Right renal cortex interstitium (tissue), 3 donors: ENCODE measurements around the gene ADIPOQ. TPM values are rescaled to one million over a fixed set of nuclear protein-coding genes. Genes with fewer than 3 reads are reported as not detected.
"Not testable (repeated sequence)": the region's sequence is repeated elsewhere in the genome, so short reads cannot be mapped to it uniquely, and the experiment has no call there.

Experiments used
- DNase-seq, 3 donors: peaks; one replicate each; pipeline ENCODE4 v3.0.0-alpha.2; 2013; ENCODE audit warnings: low read depth in 3 of 3, low spot score in 2 of 3
- polyA plus RNA-seq, 3 donors: library from polyadenylated mRNA; unstranded; fragments of 120-200 nt; gene quantifications; one replicate each; pipeline ENCODE4 v1.2.1, GENCODE V29; 2013; ENCODE audit not compliant: insufficient read length in 3 of 3

The ADIPOQ gene
- polyA plus RNA-seq, 3 donors, result 0.03 to 0.04 TPM; not detected in 1

DNA sequence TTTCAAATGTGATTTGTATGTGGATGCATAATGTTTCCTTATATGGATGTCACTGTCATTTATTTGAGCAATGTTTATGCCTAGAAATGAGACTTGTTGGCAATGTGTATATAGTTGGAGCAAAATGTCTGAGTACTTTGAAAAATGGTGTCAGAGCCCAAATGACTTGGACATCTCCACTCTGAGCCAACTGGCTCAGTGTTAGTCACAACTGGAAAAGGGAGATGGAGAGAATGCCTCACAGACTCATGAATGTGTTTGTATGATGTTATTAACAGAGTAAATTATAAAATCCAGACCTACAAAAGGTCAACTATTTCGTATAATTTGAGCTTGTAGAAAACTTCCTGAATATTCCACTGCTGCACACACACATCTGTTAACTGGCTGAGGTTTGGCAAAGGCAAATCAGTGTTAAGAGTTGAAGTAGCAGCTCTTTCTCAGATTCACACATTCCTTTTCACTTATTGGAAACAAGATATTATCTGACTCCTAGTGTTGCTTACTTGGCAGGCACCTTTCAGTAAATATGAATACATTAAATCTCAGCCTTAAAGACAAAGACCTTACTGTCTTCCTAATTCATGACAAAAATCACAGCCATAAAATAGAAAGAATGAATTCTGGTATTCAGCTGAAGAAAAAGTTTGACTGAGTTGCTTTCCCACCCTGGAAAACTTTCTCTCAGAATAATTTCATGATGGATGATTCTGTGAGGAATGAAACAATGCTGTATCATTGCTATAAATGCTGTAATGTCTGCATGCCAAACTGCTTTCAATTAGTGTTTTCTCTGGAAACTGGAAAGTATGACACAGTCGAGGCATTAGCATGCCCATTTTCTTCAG, 27.0 kb downstream of the ADIPOQ start:
- DNase-seq, result no peak

DNA sequence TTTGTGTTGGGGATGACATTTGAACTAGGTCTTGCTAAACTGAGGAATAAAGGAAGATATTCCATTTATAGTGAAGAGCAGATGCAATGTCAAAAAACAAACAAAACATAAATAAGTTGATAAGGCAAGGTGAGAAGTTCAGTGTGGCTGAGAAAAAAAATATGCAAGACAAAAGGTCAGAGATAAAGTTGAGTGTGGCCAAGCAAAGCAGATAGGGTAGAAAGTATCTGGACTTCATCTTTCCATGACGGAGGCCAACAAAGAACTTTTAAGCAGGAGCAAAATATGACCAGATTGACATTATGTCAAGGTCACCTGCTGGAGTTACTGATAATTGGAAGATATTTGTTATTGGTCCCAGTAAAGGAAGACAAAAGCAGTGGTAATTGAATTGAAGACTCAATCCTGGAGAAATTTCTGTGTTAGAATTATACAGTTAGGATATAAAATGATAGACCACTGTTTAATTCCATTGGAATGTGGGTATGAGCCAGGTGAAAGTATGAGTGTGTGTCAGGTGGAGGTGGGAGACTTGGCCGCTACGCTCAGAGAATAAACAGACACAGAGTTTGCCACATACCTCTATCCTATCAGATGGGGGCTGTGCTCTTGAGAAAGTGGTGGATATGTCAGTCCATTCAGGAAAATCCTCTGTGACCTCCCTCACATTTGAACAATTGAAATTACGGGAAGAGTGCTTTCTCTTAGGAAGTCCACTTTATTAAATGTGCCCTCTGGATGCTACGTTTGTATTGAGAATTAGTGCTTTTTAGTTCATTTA, 28.1 kb downstream of the ADIPOQ start:
- DNase-seq, result no peak

DNA sequence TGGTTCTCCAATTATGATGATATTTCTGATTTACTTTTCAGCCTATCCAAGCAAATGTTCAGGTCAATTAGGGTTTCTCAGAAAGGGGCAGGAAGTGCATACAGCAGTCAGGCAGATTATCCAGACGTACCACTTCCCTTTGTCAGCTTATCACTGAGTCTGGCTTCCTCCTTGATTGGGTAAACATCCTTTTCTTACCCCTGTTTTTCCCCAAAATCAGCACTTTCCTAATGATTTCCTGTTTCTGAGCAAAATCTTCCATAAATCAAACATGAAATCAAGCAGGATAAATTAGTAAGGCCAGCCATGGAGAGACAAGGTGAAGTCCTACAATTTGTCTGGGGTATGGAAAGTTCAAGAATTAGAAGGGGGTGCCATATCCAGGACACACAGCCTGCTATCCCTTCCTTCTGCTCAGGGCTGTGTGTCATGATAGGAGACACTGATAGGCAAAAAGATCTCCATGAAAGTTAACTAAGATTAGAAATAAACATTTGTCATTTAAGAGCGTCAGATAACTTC, 29.0 kb downstream of the ADIPOQ start:
- DNase-seq, result no peak

DNA sequence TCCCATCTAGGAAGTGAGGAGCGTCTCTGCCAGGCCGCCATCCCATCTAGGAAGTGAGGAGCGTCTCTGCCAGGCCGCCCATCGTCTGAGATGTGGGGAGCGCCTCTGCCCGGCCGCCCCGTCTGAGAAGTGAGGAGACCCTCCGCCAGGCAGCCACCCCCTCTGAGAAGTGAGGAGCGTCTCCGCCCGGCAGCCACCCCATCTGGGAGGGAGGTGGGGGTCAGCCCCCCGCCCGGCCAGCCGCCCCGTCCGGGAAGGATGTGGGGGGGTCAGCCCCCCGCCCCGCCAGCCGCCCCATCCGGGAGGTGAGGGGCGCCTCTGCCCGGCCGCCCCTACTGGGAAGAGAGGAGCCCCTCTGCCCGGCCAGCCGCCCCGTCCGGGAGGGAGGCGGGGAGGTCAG, 31.3 kb downstream of the ADIPOQ start:
- DNase-seq, result not testable (repeated sequence)

DNA sequence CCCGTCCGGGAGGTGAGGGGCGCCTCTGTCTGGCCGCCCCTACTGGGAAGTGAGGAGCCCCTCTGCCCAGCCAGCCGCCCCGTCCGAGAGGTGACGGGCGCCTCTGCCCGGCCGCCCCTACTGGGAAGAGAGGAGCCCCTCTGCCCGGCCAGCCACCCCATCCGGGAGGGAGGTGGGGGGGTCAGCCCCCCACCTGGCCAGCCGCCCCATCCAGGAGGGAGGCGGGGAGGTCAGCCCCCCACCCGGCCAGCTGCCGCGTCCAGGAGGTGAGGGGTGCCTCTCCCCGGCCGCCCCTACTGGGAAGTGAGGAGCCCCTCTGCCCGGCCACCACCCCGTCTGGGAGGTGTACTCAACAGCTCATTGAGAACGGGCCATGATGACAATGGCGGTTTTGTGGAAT, 31.7 kb downstream of the ADIPOQ start:
- not testable (repeated sequence) for DNase-seq

DNA sequence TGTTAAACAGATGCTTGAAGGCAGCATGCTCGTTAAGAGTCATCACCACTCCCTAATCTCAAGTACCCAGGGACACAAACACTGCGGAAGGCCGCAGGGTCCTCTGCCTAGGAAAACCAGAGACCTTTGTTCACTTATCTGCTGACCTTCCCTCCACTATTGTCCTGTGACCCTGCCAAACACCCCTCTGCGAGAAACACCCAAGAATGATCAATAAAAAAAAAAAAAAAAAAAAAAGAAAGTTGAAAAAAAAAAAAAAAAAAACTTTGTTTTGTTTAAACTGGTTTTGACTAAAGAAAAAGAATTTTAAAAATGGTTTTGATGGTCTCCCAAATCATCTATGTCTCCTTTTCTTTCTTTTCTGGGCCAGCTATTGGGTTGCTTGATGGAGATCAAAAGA, 32.3 kb downstream of the ADIPOQ start:
- DNase-seq, result not testable (repeated sequence)

DNA sequence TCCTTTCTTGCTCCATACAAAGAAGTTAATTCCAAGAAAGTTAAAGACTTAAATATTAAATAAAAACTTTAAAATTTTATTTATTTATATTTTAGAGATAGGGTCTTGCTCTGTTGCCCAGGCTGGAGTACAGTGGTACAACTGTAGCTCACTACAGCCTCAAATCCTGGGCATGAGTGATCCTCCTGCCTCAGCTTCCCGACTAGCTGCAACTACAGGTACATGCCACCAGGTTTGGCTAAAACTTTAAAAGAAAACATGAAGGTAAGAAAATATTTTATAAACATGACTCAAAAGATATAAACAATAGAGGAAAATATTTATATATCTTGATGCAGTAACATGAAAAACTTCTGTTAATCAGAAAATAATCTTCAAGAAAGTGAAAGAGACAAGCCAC, 33.2 kb downstream of the ADIPOQ start:
- no peak for DNase-seq

DNA sequence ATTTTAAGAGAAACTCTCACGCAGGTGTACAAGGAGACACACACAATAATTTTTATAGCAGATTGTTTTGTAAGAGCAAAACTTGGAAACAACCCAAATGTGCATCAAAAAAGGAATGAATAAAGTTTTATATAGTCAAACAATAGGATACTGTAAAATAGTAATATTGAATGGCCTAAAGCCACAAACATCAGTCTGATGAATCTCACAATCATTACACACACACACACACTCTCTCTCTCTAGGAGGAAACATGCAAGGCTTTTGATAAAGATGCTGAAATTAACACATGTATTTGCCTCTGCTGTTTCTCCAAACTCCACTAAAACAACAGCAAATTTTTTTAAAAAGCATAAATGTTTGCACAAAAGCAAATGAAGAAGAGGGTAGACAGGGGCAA, 37.3 kb downstream of the ADIPOQ start:
- no peak for DNase-seq

DNA sequence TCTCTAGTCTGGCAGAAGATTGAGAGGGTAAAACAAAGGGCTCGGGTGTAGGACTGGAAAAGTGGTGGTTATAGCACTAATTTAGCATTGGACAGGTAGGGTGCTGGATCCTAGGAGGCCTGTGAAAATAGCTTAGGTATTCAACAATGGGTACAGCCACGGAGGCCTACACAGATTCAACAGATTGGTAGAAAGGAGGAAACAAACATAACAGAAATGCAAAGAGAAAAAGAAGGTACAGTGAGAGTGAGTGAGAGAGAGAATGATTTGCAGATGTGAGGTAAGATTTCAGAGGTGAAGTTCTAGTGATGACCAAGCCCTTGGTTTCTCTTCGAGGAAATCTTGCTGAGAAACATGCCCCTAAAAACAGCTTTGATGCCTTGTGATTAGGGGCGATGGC, 37.9 kb downstream of the ADIPOQ start:
- no peak for DNase-seq

DNA sequence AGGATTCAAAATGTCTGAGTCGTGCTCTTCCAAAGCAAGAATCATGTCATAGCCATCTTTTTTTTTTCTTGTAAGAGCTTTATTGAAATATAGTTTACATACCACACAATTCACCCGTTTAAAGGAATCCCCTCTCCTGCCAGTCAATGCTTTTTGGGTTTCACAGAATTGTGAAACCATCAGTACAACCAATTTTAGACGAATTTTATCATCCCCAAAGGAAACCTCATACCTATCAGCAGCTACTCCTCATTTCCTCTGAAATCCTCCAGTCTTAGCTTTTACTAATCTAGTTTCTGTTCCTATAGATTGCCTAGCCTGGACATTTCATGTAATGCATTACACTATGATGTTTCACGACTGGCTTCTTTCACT, 39.6 kb downstream of the ADIPOQ start:
- DNase-seq, result no peak

DNA sequence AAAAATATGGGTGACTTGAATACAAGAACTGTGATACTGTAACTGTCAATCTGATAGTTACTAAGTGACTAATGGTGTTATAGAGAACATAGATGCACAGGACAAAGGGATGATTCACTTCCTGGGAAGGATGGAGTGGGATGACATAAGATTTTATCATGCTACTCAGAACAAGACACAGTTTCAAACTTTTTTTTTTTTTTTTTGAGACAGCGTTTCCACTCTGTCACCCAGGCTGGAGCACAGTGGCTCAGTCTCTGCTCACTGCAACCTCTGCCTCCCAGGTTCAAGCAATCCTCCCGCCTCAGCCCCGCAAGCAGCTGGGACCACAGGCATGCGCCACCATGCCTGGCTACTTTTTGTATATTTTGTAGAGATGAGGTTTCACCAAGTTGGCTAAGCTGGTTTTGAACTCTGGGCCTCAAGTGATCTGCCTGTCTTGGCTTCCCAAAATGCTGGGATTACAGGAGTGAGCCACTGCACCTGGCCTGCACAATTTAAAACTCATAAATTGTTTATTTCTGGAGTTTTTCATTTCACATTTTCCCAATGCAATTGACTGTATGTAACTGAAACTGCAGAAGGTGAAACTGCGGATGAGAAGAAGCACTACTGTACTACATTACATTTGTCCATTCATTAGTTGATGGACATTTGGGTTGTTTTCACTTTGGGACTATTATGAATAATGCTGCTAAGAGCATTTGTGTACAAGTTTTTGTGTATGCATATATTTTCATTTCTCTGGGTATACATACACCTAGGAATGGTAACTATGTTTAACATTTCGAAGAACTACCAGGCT, 40.6 kb downstream of the ADIPOQ start:
- DNase-seq, result no peak

DNA sequence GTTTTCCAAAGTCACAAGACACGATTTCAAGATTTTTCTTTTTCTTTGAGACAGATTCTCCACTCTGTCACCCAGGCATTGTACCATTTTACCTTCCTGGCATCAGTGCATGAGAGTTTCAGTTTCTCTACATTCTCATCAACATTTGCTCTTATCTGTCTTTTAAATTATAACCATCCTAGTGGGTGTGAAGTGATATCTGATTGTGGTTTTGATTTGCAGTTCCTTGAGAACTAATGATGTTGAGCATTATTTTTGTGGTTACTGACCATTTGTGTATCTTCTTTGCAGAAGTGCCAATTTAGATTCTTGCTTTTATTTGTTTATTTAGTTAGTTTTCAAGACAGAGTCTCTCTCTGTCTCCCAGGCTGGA, 41.2 kb downstream of the ADIPOQ start:
- no peak for DNase-seq

DNA sequence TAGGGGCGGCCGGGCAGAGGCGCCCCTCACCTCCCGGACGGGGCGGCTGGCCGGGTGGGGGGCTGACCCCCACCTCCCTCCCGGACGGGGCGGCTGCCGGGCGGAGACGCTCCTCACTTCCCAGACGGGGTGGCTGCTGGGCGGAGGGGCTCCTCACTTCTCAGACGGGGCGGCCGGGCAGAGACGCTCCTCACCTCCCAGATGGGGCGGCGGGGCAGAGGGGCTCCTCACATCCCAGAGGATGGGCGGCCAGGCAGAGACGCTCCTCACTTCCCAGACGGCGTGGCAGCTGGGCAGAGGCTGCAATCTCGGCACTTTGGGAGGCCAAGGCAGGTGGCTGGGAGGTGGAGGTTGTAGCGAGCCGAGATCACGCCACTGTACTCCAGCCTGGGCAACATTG, 42.4 kb downstream of the ADIPOQ start:
- not testable (repeated sequence) for DNase-seq

DNA sequence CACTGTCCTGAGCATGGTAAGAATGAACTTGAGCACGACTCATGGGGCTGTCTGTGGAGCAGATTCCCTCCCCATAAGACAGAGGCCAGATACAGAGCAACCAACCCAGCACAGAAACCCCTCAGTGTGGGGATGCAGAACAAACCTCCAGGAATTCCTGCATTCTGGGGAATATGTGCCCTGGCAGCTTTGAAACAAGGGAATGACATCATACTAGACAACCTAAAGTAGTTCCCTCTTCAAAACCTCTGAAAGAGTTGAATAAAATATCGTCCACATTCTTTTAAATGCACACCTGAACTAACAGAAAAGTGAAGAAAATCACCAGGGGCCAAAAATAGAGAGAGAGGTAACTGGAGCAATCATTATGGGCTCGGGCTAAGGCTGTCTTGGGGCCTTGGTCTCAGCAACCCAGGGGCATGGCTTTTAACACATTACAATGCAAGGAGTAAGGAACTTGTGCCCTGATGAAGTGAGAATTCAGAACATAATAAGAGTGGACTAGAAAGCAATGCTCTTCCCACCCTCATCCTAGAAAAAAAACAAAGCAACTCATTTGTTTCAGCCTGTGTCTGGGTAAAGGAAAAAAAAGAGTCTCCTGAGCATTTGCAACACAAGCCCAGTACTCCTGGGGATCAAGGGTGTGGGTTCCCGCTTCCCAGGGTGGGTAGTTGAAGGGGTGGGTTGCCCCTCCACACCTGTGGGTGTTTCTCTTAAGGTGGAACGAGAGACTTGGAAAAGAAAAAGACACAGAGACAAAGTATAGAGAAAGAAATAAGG, 43.9 kb downstream of the ADIPOQ start:
- DNase-seq, result no peak

DNA sequence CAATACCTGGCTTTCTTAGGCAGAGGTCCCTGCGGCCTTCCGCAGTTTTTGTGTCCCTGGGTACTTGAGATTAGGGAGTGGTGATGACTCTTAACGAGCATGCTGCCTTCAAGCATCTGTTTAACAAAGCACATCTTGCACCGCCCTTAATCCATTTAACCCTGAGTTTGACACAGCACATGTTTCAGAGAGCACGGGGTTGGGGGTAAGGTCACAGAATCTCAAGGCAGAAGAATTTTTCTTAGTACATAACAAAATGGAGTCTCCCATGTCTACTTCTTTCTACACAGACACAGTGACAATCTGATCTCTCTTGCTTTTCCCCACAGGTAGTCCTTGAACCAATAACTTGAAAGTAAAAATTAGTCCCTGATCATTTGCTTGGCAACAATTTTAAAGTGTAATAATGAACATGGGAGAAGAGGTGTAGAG, 45.0 kb downstream of the ADIPOQ start:
- DNase-seq, result not testable (repeated sequence)

DNA sequence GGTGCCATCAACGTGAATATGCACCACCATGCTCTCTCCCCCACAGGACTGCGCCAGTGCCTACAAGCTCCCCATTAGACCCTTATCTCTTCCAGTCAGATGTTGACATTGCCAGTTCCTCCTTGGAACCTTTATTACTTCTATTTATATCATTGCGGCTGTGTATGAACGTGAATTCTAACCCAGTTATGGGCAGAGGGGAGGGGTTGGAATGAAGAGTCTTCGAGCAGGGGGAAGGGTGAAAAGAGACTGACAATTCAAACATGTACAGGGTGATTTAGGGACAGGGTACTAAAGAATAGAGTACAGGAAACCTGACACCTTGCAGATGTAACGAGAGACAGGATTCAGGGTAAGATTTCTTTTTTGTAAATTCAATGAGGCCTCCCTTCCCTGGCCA, 46.1 kb downstream of the ADIPOQ start:
- DNase-seq, result no peak

DNA sequence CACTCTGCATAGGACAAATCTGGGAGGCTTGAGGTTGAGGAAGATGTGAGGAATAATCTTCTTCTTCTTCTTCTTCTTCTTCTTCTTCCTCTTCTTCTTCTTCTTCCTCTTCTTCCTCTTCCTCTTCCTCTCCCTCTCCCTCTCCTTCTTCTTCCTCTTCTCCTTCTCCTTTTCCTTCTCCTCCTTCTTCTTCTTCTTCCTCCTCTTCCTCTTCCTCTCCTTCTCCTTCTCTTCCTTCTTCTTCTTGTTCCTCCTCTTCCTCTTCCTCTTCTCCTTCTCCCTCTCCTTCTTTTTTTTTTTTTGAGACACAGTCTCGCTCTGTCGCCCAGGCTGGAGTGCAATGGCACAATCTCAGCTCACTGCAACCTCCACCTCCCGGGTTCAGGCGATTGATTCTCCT, 47.2 kb downstream of the ADIPOQ start:
- DNase-seq, result not testable (repeated sequence)

DNA sequence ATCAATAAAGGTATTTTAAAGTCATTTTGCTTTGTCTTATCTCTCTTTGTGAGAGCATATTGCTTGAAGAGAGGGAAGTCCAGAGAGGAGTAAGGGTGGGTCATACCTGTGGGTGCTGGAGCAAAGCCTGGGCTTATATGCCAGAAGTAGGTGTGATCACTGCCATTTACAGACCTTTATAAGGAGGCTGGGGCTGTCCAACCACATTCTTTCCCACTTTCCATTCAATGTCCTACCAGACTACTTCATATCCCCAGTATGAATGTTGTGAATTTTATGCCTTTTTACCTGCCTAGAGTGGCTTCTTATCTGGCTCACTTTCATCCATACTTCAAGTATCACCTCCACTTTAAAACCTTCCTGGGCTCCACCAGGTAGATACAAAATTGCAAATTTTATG, 48.4 kb downstream of the ADIPOQ start:
- DNase-seq, result no peak

DNA sequence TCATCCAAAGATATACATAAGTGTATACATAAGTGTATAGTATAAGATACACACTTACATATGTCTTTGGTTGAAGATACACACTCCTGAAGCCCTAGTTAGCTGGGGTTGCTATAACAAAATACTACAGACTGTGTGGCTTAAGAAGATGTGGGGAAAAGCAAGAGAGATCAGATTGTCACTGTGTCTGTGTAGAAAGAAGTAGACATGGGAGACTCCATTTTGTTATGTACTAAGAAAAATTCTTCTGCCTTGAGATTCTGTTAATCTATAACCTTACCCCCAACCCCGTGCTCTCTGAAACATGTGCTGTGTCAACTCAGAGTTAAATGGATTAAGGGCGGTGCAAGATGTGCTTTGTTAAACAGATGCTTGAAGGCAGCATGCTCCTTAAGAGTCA, 50.6 kb downstream of the ADIPOQ start:
- DNase-seq, result not testable (repeated sequence)

DNA sequence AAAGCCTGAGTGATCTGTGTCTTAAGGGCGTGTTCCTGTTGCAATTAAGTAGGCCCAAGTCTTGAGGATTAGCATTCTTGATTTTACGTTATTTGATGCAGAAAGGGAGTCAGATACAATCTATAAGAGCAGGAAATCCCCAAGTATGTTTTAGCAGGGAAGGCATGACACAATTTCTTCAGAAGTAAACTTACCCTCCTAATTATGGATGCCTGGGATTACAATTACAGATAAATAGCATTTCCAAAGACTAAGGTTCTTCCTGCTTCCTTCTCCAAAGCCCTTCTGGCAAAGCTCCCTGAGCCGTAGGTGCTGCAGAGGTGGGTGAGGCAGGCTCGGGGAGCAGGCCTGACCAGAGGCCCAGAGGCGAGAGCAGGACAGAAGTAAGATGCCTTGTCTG, 52.9 kb downstream of the ADIPOQ start:
- no peak for DNase-seq
